Liver (tissue), 3 donors: ENCODE data around the gene HES4.

Experiments
- FOXA1 ChIP-seq: IDR thresholded peaks from 2 replicates; pipeline ENCODE4 v1.6.1; 2016; ENCODE audit warnings: antibody characterized with exemption
- JUND ChIP-seq, 2 donors: IDR thresholded peaks; 2 replicates each; pipeline ENCODE4 v1.6.1; 2016; ENCODE audit warnings: antibody characterized with exemption in 2 of 2
- RAD21 ChIP-seq, 2 donors: IDR thresholded peaks; 2 replicates each; pipeline ENCODE4 v1.6.1; 2016; ENCODE audit warnings: antibody characterized with exemption in 2 of 2, mild to moderate bottlenecking in 2 of 2
- RXRA ChIP-seq, 2 donors: IDR thresholded peaks; 2 replicates each; pipeline ENCODE4 v1.6.1; 2017 to 2018; ENCODE audit warnings: antibody characterized with exemption in 2 of 2, mild to moderate bottlenecking in 1 of 2
- SP1 ChIP-seq: IDR thresholded peaks from 2 replicates; pipeline ENCODE4 v1.6.1; 2018; ENCODE audit warnings: antibody characterized with exemption, mild to moderate bottlenecking
- YY1 ChIP-seq: IDR thresholded peaks from 2 replicates; pipeline ENCODE4 v1.6.1; 2016; ENCODE audit warnings: antibody characterized with exemption, mild to moderate bottlenecking
- TF ChIP-seq, protein P1 (sequence below): IDR thresholded peaks from 2 replicates; pipeline ENCODE4 v1.6.1; 2016; ENCODE audit warnings: antibody characterized with exemption
- TF ChIP-seq, protein P2 (sequence below): fragments of 150-350 bp; IDR thresholded peaks from 2 replicates; pipeline ENCODE4 v1.5.1; 2017; ENCODE audit warnings: improper control_type of control experiment, low read depth, low read length; ENCODE audit not compliant: missing input control
- TF ChIP-seq, protein P3 (sequence below): IDR thresholded peaks from 2 replicates; pipeline ENCODE4 v1.6.1; 2016; ENCODE audit warnings: antibody characterized with exemption, mild to moderate bottlenecking
- donor health status: healthy.
- donor health status: healthy.

DNA sequence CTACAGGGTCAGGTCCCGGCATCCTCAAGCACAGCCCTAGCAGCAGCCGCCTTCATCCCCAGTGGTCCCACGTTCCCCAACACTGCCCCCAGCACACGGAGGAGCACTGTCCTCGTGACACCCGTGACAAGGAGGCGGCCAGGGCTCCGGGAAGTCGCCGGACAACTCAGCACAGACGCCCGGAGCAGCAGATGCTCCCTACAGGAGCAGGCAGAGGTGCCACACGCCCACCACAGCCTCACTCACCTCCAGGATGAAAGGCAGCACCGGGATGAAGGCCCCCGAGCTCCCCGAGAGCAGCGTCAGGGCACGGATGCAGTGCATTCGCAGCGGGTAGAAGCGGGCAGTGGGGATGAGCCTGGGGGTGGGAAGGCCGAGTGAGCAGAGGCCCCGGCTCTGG, 49.0 kb downstream of the HES4 start:
- TF ChIP-seq RAD21 (IDR thresholded peaks at IDR 0.05) (no peak), SP1 (no peak), FOXA1 (no peak), RXRA (IDR thresholded peaks at IDR 0.05) (no peak), JUND (IDR thresholded peaks at IDR 0.05) (no peak), YY1 (no peak)
- TF ChIP-seq, protein P1, sequence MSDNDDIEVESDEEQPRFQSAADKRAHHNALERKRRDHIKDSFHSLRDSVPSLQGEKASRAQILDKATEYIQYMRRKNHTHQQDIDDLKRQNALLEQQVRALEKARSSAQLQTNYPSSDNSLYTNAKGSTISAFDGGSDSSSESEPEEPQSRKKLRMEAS = no peak
- TF ChIP-seq, protein P2, sequence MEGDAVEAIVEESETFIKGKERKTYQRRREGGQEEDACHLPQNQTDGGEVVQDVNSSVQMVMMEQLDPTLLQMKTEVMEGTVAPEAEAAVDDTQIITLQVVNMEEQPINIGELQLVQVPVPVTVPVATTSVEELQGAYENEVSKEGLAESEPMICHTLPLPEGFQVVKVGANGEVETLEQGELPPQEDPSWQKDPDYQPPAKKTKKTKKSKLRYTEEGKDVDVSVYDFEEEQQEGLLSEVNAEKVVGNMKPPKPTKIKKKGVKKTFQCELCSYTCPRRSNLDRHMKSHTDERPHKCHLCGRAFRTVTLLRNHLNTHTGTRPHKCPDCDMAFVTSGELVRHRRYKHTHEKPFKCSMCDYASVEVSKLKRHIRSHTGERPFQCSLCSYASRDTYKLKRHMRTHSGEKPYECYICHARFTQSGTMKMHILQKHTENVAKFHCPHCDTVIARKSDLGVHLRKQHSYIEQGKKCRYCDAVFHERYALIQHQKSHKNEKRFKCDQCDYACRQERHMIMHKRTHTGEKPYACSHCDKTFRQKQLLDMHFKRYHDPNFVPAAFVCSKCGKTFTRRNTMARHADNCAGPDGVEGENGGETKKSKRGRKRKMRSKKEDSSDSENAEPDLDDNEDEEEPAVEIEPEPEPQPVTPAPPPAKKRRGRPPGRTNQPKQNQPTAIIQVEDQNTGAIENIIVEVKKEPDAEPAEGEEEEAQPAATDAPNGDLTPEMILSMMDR = no peak
- TF ChIP-seq, protein P3, sequence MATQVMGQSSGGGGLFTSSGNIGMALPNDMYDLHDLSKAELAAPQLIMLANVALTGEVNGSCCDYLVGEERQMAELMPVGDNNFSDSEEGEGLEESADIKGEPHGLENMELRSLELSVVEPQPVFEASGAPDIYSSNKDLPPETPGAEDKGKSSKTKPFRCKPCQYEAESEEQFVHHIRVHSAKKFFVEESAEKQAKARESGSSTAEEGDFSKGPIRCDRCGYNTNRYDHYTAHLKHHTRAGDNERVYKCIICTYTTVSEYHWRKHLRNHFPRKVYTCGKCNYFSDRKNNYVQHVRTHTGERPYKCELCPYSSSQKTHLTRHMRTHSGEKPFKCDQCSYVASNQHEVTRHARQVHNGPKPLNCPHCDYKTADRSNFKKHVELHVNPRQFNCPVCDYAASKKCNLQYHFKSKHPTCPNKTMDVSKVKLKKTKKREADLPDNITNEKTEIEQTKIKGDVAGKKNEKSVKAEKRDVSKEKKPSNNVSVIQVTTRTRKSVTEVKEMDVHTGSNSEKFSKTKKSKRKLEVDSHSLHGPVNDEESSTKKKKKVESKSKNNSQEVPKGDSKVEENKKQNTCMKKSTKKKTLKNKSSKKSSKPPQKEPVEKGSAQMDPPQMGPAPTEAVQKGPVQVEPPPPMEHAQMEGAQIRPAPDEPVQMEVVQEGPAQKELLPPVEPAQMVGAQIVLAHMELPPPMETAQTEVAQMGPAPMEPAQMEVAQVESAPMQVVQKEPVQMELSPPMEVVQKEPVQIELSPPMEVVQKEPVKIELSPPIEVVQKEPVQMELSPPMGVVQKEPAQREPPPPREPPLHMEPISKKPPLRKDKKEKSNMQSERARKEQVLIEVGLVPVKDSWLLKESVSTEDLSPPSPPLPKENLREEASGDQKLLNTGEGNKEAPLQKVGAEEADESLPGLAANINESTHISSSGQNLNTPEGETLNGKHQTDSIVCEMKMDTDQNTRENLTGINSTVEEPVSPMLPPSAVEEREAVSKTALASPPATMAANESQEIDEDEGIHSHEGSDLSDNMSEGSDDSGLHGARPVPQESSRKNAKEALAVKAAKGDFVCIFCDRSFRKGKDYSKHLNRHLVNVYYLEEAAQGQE = no peak
